ENCODE results near the gene MEGF6. TPM values are rescaled to one million over a fixed set of nuclear protein-coding genes. Genes with fewer than 3 reads are reported as not detected.

MEGF6 gene
- 53.6 TPM for polyA plus RNA-seq (2013, experiment 1 of 2; ENCODE audit: insufficient read length)
- polyA plus RNA-seq (2013, experiment 2 of 2; ENCODE audit: insufficient read length) = 82.9 TPM

DNA sequence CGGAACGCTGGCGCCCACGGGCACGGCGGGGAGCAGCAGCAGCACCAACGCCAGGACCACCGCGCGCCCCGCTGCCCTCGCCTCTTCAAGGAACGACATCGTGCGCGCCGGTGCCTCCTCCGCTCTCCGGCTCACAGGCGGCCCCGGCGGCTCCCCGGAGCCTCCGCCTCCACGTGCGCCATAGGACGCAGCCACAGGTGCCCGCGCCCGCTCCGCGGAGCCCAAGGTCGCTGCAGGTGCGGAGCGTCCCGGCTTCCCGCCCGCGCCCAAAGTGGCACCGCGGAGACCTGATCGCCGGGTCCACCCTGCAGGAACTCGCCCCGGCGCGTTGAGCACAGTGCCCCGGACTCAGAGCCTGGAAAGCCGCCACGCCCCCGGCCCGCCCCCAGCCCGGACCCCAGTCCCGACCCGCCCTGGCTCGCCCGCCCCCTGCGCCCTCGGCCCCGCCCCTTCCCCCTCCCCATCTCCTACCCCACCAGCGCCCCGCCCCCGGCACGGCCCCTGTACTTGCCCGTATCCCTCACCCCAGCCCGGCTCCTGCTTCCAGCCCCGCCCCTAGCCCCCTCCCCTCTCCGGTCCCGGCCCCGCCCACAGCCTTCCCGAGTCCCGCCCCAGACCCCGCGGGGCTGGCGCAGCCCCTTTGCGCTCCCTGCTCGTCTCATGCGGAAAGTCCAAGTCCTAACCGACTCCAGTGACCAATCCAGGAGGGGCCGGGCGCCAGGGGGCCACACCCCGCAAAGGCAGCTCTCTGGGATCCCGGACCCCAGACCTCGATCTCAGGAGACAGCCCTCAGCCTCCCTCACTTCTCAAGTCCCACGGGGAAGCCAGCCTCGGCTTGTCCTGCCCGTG is at the start of gene MEGF6:
Gene MEGF6 (minus strand): TSS at position 339 of the 850 bp plus-strand sequence. CDS start 240 bp downstream, at position 99.
- DNase-seq = peak; percentile 37

DNA sequence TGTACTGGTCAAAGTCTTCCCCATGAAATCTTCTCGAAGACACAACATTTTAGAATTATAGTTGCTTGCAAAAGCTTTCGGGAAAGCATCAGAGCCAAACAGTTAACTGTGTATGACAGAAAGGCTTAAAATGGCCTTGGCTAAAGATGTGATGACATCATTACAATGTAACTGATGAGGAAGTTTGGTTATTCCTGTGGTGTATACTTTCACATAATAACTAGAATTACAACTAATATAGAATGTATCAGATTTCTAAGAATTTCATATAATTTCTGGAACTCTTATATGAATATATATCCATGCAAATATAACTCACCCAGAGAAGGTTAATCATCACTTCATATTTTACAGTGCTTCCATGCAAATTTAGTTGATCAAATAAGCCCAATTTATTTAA is 49.4 kb upstream of the MEGF6 start:
- DNase-seq = no peak

DNA sequence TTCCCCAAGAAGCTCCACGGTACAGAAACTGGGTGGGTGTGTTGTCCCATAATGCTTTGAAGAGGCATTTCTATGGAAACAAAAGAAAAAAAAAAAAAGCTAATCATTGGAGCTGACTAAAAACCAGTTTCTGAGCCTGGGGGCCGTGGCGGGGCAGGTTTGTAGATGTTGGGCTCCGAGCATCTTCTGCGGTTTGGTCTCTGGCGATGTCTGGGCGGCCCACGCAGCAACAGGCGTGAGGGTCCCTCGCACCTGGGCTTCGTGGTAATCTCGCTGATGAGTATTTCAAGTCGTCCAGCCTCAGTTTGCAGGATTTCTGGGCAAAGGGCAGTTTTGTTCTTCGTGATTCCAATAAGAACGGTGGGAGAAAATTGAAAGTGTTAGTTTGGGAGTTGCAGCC is 47.8 kb upstream of the MEGF6 start:
- no peak for DNase-seq

- DNase-seq = no peak
Observed at GRCh38 chr1:3658231-3658615, 46.9 kb upstream of the MEGF6 start.

DNA sequence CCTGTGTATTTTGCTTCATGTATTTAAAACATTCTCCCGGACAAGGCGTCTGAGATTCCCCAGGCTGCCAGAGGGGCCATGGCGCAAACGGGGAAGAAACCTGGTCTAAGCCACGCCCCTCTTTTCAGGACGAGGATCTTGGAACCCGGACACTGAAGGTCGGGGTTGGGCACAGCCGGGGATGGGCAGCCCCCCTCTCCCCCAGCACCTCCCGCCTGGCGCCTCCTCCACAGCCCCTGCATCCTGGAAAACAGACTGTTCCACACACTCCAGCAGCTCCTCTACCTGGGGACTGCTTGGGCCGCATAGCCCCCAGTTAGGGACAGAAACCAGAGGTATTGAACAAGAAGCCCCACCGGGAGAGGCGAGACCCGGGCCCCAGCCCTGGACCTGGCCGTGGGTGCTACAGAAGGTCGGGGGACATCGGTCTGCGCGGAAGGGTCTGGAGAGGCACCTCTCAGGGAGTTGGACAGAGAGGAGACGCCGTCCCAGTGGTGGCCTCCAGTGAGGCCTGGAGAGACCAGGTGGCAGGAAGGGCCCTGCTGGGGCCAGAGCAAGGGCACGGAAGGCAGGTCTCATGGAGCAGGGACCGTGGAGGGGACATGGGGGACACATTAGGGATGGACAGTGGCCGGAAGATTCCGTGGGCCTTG is 46.4 kb upstream of the MEGF6 start:
- DNase-seq = no peak

GRCh38 chr1:3657096-3657475 is 45.8 kb upstream of the MEGF6 start:
- DNase-seq = no peak

GRCh38 chr1:3656450-3657095 is 45.3 kb upstream of the MEGF6 start:
- DNase-seq = no peak

GRCh38 chr1:3654549-3655281 is 43.4 kb upstream of the MEGF6 start:
- no peak for DNase-seq

- DNase-seq = no peak
Observed at GRCh38 chr1:3653286-3653618, 41.9 kb upstream of the MEGF6 start.

- no peak for DNase-seq
Observed at GRCh38 chr1:3652548-3653285, 41.4 kb upstream of the MEGF6 start.

- no peak for DNase-seq
Observed at GRCh38 chr1:3651930-3652547, 40.7 kb upstream of the MEGF6 start, which contains the start of gene TP73. TP73 (plus strand) TSS chr1:3652516; CDS start chr1:3682366, 29,850 bp downstream.

DNA sequence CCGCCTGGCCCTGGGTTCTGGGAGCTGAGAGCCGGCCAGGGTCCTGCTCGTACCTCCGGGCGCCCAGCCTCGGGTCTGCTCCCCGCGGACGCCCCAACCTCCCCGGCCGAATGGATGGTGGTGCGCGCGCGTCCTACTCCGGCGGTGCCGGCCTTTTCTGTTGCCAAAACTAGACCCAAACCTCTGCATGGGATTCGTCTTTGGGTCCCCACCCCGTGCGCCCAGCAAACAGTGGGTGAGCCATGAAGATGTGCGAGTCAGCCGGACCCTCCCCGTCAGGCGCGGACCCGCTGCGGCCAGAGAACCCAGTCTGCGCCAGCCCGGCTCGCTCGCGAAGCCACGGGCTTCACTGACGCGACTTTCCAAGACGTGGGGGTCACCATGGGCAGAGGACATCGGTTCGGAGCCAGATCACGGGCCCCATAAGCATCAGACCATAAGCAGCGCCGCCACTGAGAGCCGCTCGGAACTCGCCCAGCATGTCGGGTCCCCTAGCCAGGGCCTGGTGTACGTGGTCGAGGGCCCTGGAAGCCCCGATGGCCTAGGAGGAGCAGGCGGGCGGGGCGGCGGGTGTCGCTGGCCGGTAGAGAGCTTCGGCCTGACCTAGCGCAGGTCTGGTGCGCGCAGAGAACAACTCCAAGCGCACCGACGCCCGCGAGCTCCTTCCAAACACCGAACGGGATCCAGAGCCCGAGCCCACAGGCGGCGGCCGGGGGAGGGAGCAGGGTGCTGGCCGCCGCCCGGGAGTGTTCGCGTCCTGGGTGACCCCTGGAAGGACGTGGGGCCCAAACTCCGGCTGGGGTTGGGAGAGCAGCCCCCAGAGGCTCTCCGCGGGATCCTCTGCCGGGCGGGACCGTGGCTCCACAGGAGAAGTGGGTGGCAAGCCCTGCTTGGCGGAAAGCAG is 40.0 kb upstream of the MEGF6 start:
- DNase-seq = no peak

DNA sequence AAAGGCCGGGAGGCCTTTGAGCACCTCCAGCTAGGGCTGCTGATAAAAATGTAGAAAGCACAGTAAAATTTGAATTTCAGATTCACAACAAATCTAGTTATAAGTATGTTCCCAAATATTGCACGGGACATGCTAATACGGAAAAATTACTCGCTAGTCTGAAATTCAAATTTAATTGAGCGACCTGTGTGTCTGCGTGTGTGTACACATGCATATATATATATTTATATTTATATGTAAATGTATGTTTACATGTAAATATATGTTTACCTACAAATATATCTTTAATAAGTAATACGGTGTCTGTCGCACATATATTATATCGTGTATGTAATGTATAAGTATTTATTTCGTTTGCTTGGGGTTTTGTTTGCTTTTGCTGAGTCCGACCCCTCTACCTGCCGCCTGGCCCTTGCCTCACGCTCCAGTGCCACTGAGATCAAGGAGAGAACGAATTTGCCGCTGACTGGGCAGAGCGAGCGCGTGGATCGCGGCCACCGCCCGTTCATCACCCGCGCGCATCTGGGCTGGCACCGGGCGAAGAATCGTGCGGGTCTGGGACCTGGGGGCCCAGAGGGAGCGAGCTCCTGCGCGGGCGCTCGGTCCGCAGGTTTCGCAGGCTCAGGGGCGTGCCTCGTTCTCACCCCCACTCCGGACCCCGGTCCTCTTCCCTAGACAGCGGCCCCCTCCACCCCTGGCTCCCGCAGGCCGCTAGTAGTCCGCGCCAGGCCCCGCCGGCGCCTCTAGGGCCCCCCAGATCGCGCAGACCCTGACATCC is 39.1 kb upstream of the MEGF6 start:
- DNase-seq = no peak

GRCh38 chr1:3649342-3650247 is 38.3 kb upstream of the MEGF6 start, which contains the start of gene WRAP73:
WRAP73 (minus strand) TSS chr1:3650103; CDS start chr1:3649999, 104 bp downstream.
- peak; percentile 91 for DNase-seq

DNA sequence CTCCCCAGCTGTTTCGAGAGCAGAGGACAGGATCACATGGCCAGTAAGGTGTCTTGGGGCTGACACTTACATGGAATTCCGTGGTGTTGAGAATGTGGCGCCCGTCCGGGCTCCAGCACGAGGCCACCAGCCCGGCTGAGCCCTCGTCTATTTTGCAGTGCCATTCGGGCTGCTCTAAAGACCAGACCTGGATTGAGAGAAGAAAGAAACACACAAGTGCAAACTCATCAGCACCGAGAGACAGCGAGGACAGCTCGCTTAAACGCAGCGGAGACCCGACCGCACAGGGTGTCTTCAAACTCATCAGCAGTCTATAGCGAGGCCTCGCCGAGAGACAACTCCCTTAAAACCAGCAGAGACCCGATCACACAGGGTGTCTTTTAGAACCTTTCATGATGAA is 35.3 kb upstream of the MEGF6 start:
- no peak for DNase-seq

GRCh38 chr1:3645666-3646355 is 34.5 kb upstream of the MEGF6 start:
- no peak for DNase-seq

DNA sequence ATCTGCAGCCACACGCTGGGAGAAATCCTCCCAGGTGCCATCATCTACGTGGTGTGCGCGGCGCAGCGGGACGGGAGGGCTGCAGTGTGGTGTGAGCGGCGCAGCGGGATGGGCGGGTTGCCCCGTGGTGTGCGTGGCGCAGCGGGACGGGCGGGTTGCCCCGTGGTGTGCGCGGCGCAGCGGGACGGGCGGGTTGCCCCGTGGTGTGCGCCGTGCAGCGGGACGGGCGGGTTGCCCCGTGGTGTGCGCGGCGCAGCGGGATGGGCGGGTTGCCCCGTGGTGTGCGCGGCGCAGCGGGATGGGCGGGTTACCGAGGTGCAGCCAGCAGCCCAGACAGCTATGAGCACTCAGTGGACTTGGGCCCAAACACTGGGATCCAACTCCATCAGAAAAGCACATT is 33.9 kb upstream of the MEGF6 start:
- no peak for DNase-seq

- DNase-seq = no peak
Observed at GRCh38 chr1:3644273-3644672, 33.0 kb upstream of the MEGF6 start.
